Activated CD8-positive, alpha-beta memory T cell treated with anti-CD3 and anti-CD28 coated beads, Interleukin-2, amount 10 ng/mL, durations not matched to agents 7 days and 5 days (primary cell): ENCODE results near the gene CREB5. TPM values are rescaled to one million over a fixed set of nuclear protein-coding genes. Genes with fewer than 3 reads are reported as not detected.
"Not testable (repeated sequence)": the region's sequence is repeated elsewhere in the genome, so short reads cannot be mapped to it uniquely, and the experiment has no call there.

Experiments used
- ATAC-seq: fragments of 150-1000 bp; cut with Tn5 transposase; one replicate; pipeline ENCODE4 v1.10.0; 2021; ENCODE audit warnings: moderate library complexity
- CTCF ChIA-PET: fragments of 350-600 bp; sonication (Branson Sonifier 250); formaldehyde crosslinking; loops from one replicate; lab custom pipeline; 2021; ENCODE audit warnings: antibody characterized with exemption; lab: Charles Lee
- DNase-seq: peaks from one replicate; pipeline ENCODE4 v3.0.0-alpha.2; 2020
- H3K27ac Mint-ChIP-seq: one replicate; pipeline ENCODE4 v1.8.0; 2021; ENCODE audit warnings: mild to moderate bottlenecking, mixed read lengths
- H3K27me3 Mint-ChIP-seq: one replicate; pipeline ENCODE4 v1.8.0; 2021; ENCODE audit warnings: mixed read lengths
- H3K36me3 Mint-ChIP-seq: one replicate; pipeline ENCODE4 v1.8.0; 2021; ENCODE audit warnings: mild to moderate bottlenecking, mixed read lengths
- H3K4me1 Mint-ChIP-seq: one replicate; pipeline ENCODE4 v1.8.0; 2021; ENCODE audit warnings: mixed read lengths
- H3K4me3 Mint-ChIP-seq: one replicate; pipeline ENCODE4 v1.8.0; 2021; ENCODE audit warnings: mild to moderate bottlenecking, moderate library complexity, mixed read lengths
- H3K9me3 Mint-ChIP-seq: one replicate; pipeline ENCODE4 v1.8.0; 2022; ENCODE audit warnings: low read depth, mixed read lengths
- total RNA-seq, 2 experiments: library from RNA; stranded (reverse); gene quantifications; one replicate each; pipeline ENCODE4 v1.2.3, GENCODE V29; 2021

Gene CREB5
- total RNA-seq, 2 experiments from 2014 or later: not detected

DNA sequence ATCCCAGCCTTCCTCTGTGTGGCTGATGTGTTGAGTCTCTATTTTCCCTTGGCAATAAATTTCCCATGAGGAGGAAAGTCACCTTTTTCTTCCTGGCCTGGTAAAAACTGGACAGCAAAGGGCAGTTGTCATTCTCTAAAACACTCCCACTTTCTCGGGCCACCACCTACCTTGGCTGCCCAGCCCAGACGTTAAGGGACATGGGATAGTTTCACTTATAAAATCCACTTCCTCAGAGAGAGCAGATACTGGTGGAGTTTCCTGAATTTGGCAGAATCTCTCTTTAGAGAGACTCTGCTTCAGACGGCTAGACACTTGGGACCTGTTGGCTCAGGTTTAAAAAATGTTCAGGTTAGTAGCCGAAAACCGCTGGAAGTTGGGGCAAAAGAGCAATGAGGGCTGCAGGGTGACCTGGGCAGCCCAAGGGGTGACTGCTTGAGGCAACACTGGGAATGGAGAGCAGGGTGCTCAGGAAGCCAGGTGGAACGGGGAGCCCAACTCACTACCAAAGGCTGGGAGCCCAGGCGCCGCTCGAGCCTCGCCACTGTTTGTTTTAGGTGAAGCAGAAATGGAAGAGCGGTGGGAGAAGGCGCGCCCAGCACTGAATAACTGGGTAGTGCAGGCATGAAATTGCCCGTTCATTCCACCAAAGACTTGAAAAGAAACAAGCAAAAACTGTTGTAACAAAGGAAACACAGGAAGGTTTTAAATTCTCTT lies 359.7 kb downstream of the CREB5 start:
- CTCF ChIA-PET: no interaction called here
- H3K4me1 Mint-ChIP-seq: no peaks in the 10 kb centered on the region
- H3K4me3 Mint-ChIP-seq: no peak overlapping the region

GRCh38 chr7:28773423-28774145 lies 361.3 kb downstream of the CREB5 start:
- ATAC-seq (no peak), DNase-seq (no peak)
- no peak overlapping the region for H3K27ac Mint-ChIP-seq
- no peaks in the 10 kb centered on the region for H3K36me3 Mint-ChIP-seq
- H3K4me1 Mint-ChIP-seq: no peaks in the 10 kb centered on the region
- no peaks in the 10 kb centered on the region for H3K9me3 Mint-ChIP-seq
- H3K4me3 Mint-ChIP-seq: no peak overlapping the region
- CTCF ChIA-PET: interaction anchor here (0.7 kb wide), 1 partner anchor 83 kb away, joined by 3 read pairs; no protein-coding TSS in a partner anchor
- no peaks in the 10 kb centered on the region for H3K27me3 Mint-ChIP-seq

More for the DNA sequence above, 359.7 kb downstream of the CREB5 start:
- DNase-seq: no peak
- H3K36me3 Mint-ChIP-seq: no peaks in the 10 kb centered on the region
- no peak overlapping the region for H3K27ac Mint-ChIP-seq
- no peaks in the 10 kb centered on the region for H3K27me3 Mint-ChIP-seq
- H3K9me3 Mint-ChIP-seq: no peaks in the 10 kb centered on the region
- ATAC-seq: no peak

GRCh38 chr7:28774261-28774988 lies 362.1 kb downstream of the CREB5 start:
- Mint-ChIP-seq H3K36me3 (no peaks in the 10 kb centered on the region), H3K9me3 (no peaks in the 10 kb centered on the region), H3K27me3 (no peaks in the 10 kb centered on the region), H3K4me3 (no peak overlapping the region), H3K4me1 (no peaks in the 10 kb centered on the region), H3K27ac (no peak overlapping the region)
- DNase-seq (no peak), ATAC-seq (no peak)
- CTCF ChIA-PET: interaction anchor here (0.7 kb wide), 1 partner anchor 82 kb away, joined by 3 read pairs; no protein-coding TSS in a partner anchor

- no peaks in the 10 kb centered on the region for H3K27me3 Mint-ChIP-seq
- H3K36me3 Mint-ChIP-seq: no peaks in the 10 kb centered on the region
- CTCF ChIA-PET: no interaction called here
These were observed 364.3 kb downstream of the CREB5 start for GRCh38 chr7:28776463-28777157.

DNA sequence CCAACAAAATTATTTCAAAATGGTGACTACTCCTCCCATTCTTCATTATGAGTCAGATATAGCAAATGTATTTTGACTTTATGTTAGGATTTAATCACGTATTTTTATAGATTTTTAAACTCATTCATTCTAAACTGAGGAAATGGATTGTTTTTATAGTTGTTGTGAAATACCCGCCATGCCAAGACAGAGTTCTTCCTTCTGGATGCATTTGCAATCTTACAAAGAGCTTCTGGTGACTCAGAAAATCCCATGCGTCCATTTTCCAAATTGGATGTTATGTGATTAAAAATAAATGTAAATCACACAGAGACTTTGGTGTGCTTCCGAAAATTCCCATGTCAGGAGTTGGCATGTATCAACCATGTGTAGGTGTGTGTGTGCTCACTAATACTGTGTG lies 366.5 kb downstream of the CREB5 start:
- ATAC-seq (no peak), DNase-seq (no peak)
- no peaks in the 10 kb centered on the region for H3K4me1 Mint-ChIP-seq
- CTCF ChIA-PET: no interaction called here
- no peak overlapping the region for H3K4me3 Mint-ChIP-seq
- H3K27ac Mint-ChIP-seq: no peak overlapping the region
- no peaks in the 10 kb centered on the region for H3K36me3 Mint-ChIP-seq
- no peaks in the 10 kb centered on the region for H3K27me3 Mint-ChIP-seq
- no peaks in the 10 kb centered on the region for H3K9me3 Mint-ChIP-seq

More at GRCh38 chr7:28776463-28777157, 364.3 kb downstream of the CREB5 start:
- DNase-seq (no peak), ATAC-seq (no peak)
- Mint-ChIP-seq H3K9me3 (no peaks in the 10 kb centered on the region), H3K4me3 (no peak overlapping the region), H3K27ac (no peak overlapping the region), H3K4me1 (no peaks in the 10 kb centered on the region)

DNA sequence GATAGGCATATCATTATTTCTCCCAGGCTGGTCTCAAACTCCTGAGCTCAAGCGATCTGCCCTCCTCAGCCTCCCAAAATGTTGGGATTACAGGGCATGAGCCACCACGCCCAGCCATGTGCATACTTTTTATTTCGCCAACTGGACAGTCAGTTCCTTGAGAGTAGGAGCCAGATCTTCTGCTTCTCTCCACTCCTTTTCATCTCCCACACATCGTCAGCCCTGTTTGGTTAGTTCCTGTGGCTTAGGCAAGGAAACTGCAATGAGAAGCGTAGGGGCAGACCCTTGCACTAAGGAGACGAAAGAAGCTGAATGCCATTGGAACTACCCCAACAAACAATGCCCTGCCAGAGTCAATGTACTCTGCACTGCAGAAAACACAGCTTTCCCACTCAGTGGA lies 367.6 kb downstream of the CREB5 start:
- CTCF ChIA-PET: no interaction called here

GRCh38 chr7:28782362-28782761 lies 370.0 kb downstream of the CREB5 start:
- CTCF ChIA-PET: no interaction called here
- Mint-ChIP-seq H3K9me3 (no peaks in the 10 kb centered on the region), H3K27me3 (no peaks in the 10 kb centered on the region), H3K4me1 (no peaks in the 10 kb centered on the region), H3K4me3 (no peak overlapping the region), H3K36me3 (no peaks in the 10 kb centered on the region), H3K27ac (no peak overlapping the region)
- no peak for DNase-seq
- ATAC-seq: no peak

More for the DNA sequence above, 367.6 kb downstream of the CREB5 start:
- Mint-ChIP-seq H3K4me3 (no peak overlapping the region), H3K27ac (no peak overlapping the region), H3K4me1 (no peaks in the 10 kb centered on the region), H3K9me3 (no peaks in the 10 kb centered on the region), H3K36me3 (no peaks in the 10 kb centered on the region), H3K27me3 (no peaks in the 10 kb centered on the region)
- ATAC-seq (no peak), DNase-seq (no peak)

DNA sequence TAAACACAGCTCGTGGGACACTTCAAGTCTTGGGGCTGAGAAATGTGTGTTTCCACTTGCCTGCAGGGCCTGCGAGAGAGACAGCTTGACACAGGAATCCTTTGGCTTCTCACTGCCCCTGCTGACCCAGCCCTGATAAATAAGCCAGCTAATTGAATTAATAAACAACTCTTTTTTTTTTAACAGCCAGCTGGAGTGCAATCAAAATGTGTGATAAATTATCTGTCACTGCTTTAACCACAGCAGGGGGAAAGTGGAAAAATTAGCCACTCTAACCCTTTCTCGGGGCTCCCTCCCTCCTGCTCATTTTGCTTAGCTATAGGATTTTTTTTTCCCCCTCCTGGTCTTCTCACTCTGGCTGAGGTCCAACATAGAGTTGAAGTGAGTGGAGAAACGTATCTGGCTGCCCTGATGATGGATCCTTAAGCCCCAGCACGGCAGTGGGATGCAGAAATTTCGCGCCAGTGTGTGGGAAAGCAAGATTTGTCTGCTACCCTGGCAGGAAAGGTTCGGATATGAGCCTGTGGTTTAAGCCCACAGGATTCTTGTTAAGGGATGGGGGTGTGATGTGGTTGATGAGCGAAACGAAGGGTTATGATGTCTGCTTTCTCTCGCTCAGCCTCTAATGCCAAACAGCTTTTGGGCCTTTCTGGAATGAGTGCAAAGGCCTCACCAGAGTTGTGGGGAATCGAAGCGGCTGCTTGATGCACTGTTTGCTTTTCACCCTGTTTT lies 372.0 kb downstream of the CREB5 start:
- no peak overlapping the region for H3K27ac Mint-ChIP-seq
- DNase-seq (no peak), ATAC-seq (no peak)
- H3K27me3 Mint-ChIP-seq: no peaks in the 10 kb centered on the region
- no peak overlapping the region for H3K4me3 Mint-ChIP-seq
- H3K36me3 Mint-ChIP-seq: no peaks in the 10 kb centered on the region
- CTCF ChIA-PET: no interaction called here
- no peaks in the 10 kb centered on the region for H3K4me1 Mint-ChIP-seq
- no peaks in the 10 kb centered on the region for H3K9me3 Mint-ChIP-seq

GRCh38 chr7:28785041-28785995 lies 373.0 kb downstream of the CREB5 start:
- H3K9me3 Mint-ChIP-seq: no peaks in the 10 kb centered on the region
- CTCF ChIA-PET: no interaction called here
- H3K36me3 Mint-ChIP-seq: no peaks in the 10 kb centered on the region
- no peak overlapping the region for H3K4me3 Mint-ChIP-seq
- H3K4me1 Mint-ChIP-seq: no peaks in the 10 kb centered on the region
- ATAC-seq: no peak
- DNase-seq: no peak
- no peaks in the 10 kb centered on the region for H3K27me3 Mint-ChIP-seq
- no peak overlapping the region for H3K27ac Mint-ChIP-seq

DNA sequence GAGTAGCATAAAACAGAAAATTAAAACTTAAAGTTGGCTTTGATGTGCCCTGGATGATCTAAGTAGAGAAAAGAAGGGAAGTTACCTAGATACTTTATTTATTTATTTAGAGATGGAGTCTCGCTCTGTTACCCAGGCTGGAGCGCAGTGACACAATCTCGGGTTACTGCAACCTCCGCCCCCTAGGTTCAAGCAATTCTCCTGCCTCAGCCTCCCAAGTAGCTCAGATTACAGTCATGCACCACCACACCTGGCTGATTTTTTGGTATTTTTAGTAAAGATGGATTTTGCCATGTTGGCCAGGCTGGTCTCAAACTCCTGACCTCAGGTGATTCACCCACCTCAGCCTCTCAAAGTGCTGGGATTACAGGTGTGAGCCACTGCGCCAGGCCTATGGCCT lies 373.8 kb downstream of the CREB5 start:
- H3K27ac Mint-ChIP-seq, H3K9me3 Mint-ChIP-seq, H3K27me3 Mint-ChIP-seq, ATAC-seq, H3K4me1 Mint-ChIP-seq, DNase-seq, H3K4me3 Mint-ChIP-seq, CTCF ChIA-PET, H3K36me3 Mint-ChIP-seq: not testable (repeated sequence)

GRCh38 chr7:28787106-28787505 lies 374.8 kb downstream of the CREB5 start:
- Mint-ChIP-seq H3K36me3 (no peaks in the 10 kb centered on the region), H3K9me3 (no peaks in the 10 kb centered on the region), H3K4me1 (no peaks in the 10 kb centered on the region), H3K4me3 (no peak overlapping the region), H3K27me3 (no peaks in the 10 kb centered on the region), H3K27ac (no peak overlapping the region)
- DNase-seq (no peak), ATAC-seq (no peak)
- CTCF ChIA-PET: no interaction called here

DNA sequence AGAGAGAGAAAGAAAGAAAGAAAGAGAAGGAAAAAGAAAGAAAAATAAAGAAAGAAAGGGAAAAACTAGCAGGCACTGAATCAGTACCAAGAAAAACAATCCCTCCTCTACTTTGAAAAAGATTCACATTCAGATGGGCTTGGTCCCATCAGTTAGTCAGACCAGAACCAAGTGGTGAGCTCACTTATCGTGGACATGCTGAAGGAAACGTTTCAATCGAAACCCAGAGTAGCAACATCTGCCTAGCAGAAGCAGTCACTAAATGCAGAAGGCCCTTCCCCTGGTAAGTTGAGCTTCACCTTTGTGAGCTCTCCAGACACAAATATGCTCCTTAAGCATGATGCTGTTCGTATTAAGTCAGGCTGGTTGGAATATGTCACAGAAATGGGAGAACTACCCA lies 378.1 kb downstream of the CREB5 start:
- ATAC-seq (no peak), DNase-seq (no peak)
- Mint-ChIP-seq H3K4me1 (no peaks in the 10 kb centered on the region), H3K27me3 (no peaks in the 10 kb centered on the region), H3K36me3 (no peaks in the 10 kb centered on the region), H3K4me3 (no peak overlapping the region), H3K27ac (no peak overlapping the region), H3K9me3 (no peaks in the 10 kb centered on the region)
- CTCF ChIA-PET: no interaction called here
